HG02870 (cell line): ENCODE measurements around the gene MYCBPAP.
"Not testable (repeated sequence)": the region's sequence is repeated elsewhere in the genome, so short reads cannot be mapped to it uniquely, and the experiment has no call there.

Source experiments
- ATAC-seq: cut with Tn5 transposase; IDR thresholded peaks from one replicate; pipeline ENCODE4 v1.9.1; 2021; ENCODE audit warnings: mild to moderate bottlenecking, moderate library complexity; ENCODE audit not compliant: unreplicated experiment

Gene MYCBPAP

GRCh38 chr17:50470426-50470825 lies 37.8 kb upstream of the MYCBPAP start:
- ATAC-seq, result no peak

- ATAC-seq, result no peak
These were observed 37.0 kb upstream of the MYCBPAP start for GRCh38 chr17:50471009-50471905.

GRCh38 chr17:50472286-50472685 lies 36.0 kb upstream of the MYCBPAP start:
- no peak for ATAC-seq

- ATAC-seq, result not testable (repeated sequence)
These were observed 35.5 kb upstream of the MYCBPAP start for GRCh38 chr17:50472761-50473161.

GRCh38 chr17:50473901-50474300 lies 34.3 kb upstream of the MYCBPAP start:
- no peak for ATAC-seq

GRCh38 chr17:50474523-50474922 lies 33.7 kb upstream of the MYCBPAP start:
- ATAC-seq, result no peak

- ATAC-seq, result no peak
These were observed 32.9 kb upstream of the MYCBPAP start for GRCh38 chr17:50475362-50475761.

- not testable (repeated sequence) for ATAC-seq
These were observed 32.3 kb upstream of the MYCBPAP start for GRCh38 chr17:50475775-50476544.

GRCh38 chr17:50476545-50477315 lies 31.5 kb upstream of the MYCBPAP start:
- no peak for ATAC-seq

- ATAC-seq, result no peak
These were observed 30.3 kb upstream of the MYCBPAP start for GRCh38 chr17:50477976-50478375.

GRCh38 chr17:50478391-50479381 lies 29.6 kb upstream of the MYCBPAP start, which contains the start of gene RSAD1:
Gene RSAD1, plus strand, starts transcription at chr17:50478860. Its CDS starts 25 bp downstream, at chr17:50478885.
- peak; percentile 71 for ATAC-seq

- no peak for ATAC-seq
These were observed 28.6 kb upstream of the MYCBPAP start for GRCh38 chr17:50479522-50480141.

GRCh38 chr17:50480142-50480764 lies 28.0 kb upstream of the MYCBPAP start:
- no peak for ATAC-seq

GRCh38 chr17:50480854-50481490 lies 27.3 kb upstream of the MYCBPAP start:
- ATAC-seq, result no peak

GRCh38 chr17:50481648-50482047 lies 26.6 kb upstream of the MYCBPAP start:
- no peak for ATAC-seq

- no peak for ATAC-seq
These were observed 26.1 kb upstream of the MYCBPAP start for GRCh38 chr17:50482110-50482509.

- ATAC-seq, result no peak
These were observed 25.7 kb upstream of the MYCBPAP start for GRCh38 chr17:50482516-50482915.

GRCh38 chr17:50483266-50483665 lies 25.0 kb upstream of the MYCBPAP start:
- ATAC-seq, result no peak
